ENCODE data around the gene C6orf132. TPM values are rescaled to one million over a fixed set of nuclear protein-coding genes. Genes with fewer than 3 reads are reported as not detected.
"Not testable (repeated sequence)": the region's sequence is repeated elsewhere in the genome, so short reads cannot be mapped to it uniquely, and the experiment has no call there.

The C6orf132 gene
- total RNA-seq, 1 experiment from 2014 or later, result 49.8 TPM

- Histone ChIP-seq H3K79me2 (ENCODE audit: low read depth) (no peaks in the 10 kb centered on the region), H3K9me3 (ENCODE audit: insufficient read depth, low read depth) (no peaks in the 10 kb centered on the region), H3K4me3 (no peak within 1 kb of the TSS), H3F3A (ENCODE audit: insufficient read depth, low read depth) (peaks cover 4% of the 10 kb centered on the region; the same call in 1 of the 2 replicates), H4K20me1 (ENCODE audit: insufficient read depth) (no peaks in the 10 kb centered on the region), H3K9me2 (ENCODE audit: insufficient read depth) (no peaks in the 10 kb centered on the region), H3K27me3 (ENCODE audit: insufficient read depth, low read depth) (no peaks in the 10 kb centered on the region), H3K36me3 (ENCODE audit: low read depth) (no peaks in the 10 kb centered on the region), H3K27ac (no peak within 1 kb of the TSS), H3K4me1 (replicated peaks; ENCODE audit: insufficient read depth) (no peaks in the 10 kb centered on the region), H3K4me2 (no peak within 1 kb of the TSS), H2AFZ (no peak within 1 kb of the TSS)
- POLR2A ChIA-PET (ENCODE audit: unreplicated experiment), result no interaction called here
- no peak for DNase-seq
- CTCF ChIA-PET, result no interaction called here
- intact Hi-C loops (cut with micrococcal nuclease; ENCODE audit: unreplicated experiment), result no loop called here
- BruUV-seq (replicated peaks), result no TSS peak
- TF ChIP-seq EZH2 (IDR thresholded peaks at IDR 0.05; ENCODE audit: low read depth) (no peak), CTCF (conservative IDR thresholded peaks at IDR 0.05) (no peak)
These were observed 30.7 kb upstream of the C6orf132 start, which contains the start of gene GUCA1A for GRCh38 chr6:42173101-42173500. GUCA1A (plus strand) TSS chr6:42173364; CDS start chr6:42173614, 250 bp downstream.

- Histone ChIP-seq H3K27ac (no peak overlapping the region), H3K4me1 (replicated peaks; ENCODE audit: insufficient read depth) (0 out of 2 replicates have a peak, but pooled peaks cover 2% of the 10 kb centered on the region), H3K27me3 (ENCODE audit: insufficient read depth, low read depth) (no peaks in the 10 kb centered on the region), H4K20me1 (ENCODE audit: insufficient read depth) (no peaks in the 10 kb centered on the region), H2AFZ (no peak overlapping the region), H3K79me2 (ENCODE audit: low read depth) (no peaks in the 10 kb centered on the region), H3F3A (ENCODE audit: insufficient read depth, low read depth) (peaks cover under 1% of the 10 kb centered on the region; the same call in 1 of the 2 replicates), H3K9me2 (ENCODE audit: insufficient read depth) (no peaks in the 10 kb centered on the region), H3K36me3 (ENCODE audit: low read depth) (no peaks in the 10 kb centered on the region), H3K4me3 (no peak overlapping the region), H3K4me2 (no peak overlapping the region), H3K9me3 (ENCODE audit: insufficient read depth, low read depth) (no peaks in the 10 kb centered on the region)
- no TSS peak for BruUV-seq (replicated peaks)
- DNase-seq, result no peak
- CTCF ChIA-PET, result no interaction called here
- POLR2A ChIA-PET (ENCODE audit: unreplicated experiment), result no interaction called here
- TF ChIP-seq CTCF (conservative IDR thresholded peaks at IDR 0.05), result no peak
- no peak for TF ChIP-seq EZH2 (IDR thresholded peaks at IDR 0.05; ENCODE audit: low read depth)
- intact Hi-C loops (cut with micrococcal nuclease; ENCODE audit: unreplicated experiment), result no loop called here
These were observed 29.6 kb upstream of the C6orf132 start for GRCh38 chr6:42171813-42172581.

- intact Hi-C loops (cut with micrococcal nuclease; ENCODE audit: unreplicated experiment); H3F3A ChIP-seq (ENCODE audit: insufficient read depth, low read depth): not testable (repeated sequence)
These were observed 27.4 kb upstream of the C6orf132 start for GRCh38 chr6:42169780-42170179.

More at GRCh38 chr6:42169780-42170179, 27.4 kb upstream of the C6orf132 start:
- H3K9me3 ChIP-seq (ENCODE audit: insufficient read depth, low read depth); BruUV-seq (replicated peaks); POLR2A ChIA-PET (ENCODE audit: unreplicated experiment); H2AFZ ChIP-seq; H3K4me2 ChIP-seq; H3K4me3 ChIP-seq; H3K27me3 ChIP-seq (ENCODE audit: insufficient read depth, low read depth); DNase-seq; H3K27ac ChIP-seq; H3K9me2 ChIP-seq (ENCODE audit: insufficient read depth); H3K4me1 ChIP-seq (replicated peaks; ENCODE audit: insufficient read depth); H3K79me2 ChIP-seq (ENCODE audit: low read depth); H4K20me1 ChIP-seq (ENCODE audit: insufficient read depth); H3K36me3 ChIP-seq (ENCODE audit: low read depth): not testable (repeated sequence)
- CTCF ChIA-PET, result interaction anchor here (0.5 kb wide), 1 partner anchor 33 kb away, joined by 3 read pairs; no protein-coding TSS in a partner anchor

Data from PC-9 (cell line).